IMR-90 (cell line): Measurements from ENCODE around the gene KTN1. TPM values are rescaled to one million over a fixed set of nuclear protein-coding genes. Genes with fewer than 3 reads are reported as not detected.

ENCODE experiments used
- ATAC-seq: fragments of 200-7000 bp; cut with Tn5 transposase; 2 replicates; pipeline ENCODE4 v1.9.1; 2020; ENCODE audit warnings: low read depth, mild to moderate bottlenecking, moderate library complexity
- BruUV-seq: library from RNA; stranded (reverse); fragments of 400-500 nt; replicated peaks from 2 replicates; lab custom pipeline; 2021; lab: Mats Ljungman, UMichigan
- CTCF ChIA-PET: fragments of 300-600 bp; formaldehyde crosslinking; extraction: SDS; loops from one replicate; lab custom pipeline; 2021; ENCODE audit warnings: antibody characterized with exemption; lab: Yijun Ruan, JAX
- POLR2A ChIA-PET: fragments of 300-600 bp; sonication (Branson Sonifier 250); formaldehyde crosslinking; loops from one replicate; lab custom pipeline; 2022; ENCODE audit warnings: antibody characterized with exemption; ENCODE audit not compliant: unreplicated experiment; lab: Charles Lee
- DNase-seq: peaks from one replicate; pipeline ENCODE4 v3.0.0; 2013
- H2AFZ ChIP-seq: replicated peaks from 2 replicates; pipeline ENCODE3; 2013; ENCODE audit warnings: low read length, mild to moderate bottlenecking; ENCODE audit not compliant: poor library complexity
- H2AK5ac ChIP-seq: 2 replicates; pipeline ENCODE4 v1.6.1; 2013; ENCODE audit warnings: low read depth, low read length, inconsistent platforms
- H2AK9ac ChIP-seq: replicated peaks from 2 replicates; pipeline ENCODE3; 2013; ENCODE audit warnings: mild to moderate bottlenecking, low read depth, low read length, moderate library complexity; ENCODE audit not compliant: poor library complexity
- H2BK120ac ChIP-seq: 2 replicates; pipeline ENCODE4 v1.6.1; 2013; ENCODE audit warnings: low read depth, low read length, inconsistent platforms
- H2BK15ac ChIP-seq: 3 replicates; pipeline ENCODE4 v1.6.1; 2013; ENCODE audit warnings: low read depth, low read length, inconsistent platforms
- H2BK20ac ChIP-seq: 2 replicates; pipeline ENCODE4 v1.6.1; 2013; ENCODE audit warnings: low read depth, mild to moderate bottlenecking, inconsistent platforms, low read length, moderate library complexity
- H2BK5ac ChIP-seq: 2 replicates; pipeline ENCODE4 v1.6.1; 2013; ENCODE audit warnings: mild to moderate bottlenecking, low read depth, low read length, inconsistent platforms; ENCODE audit not compliant: poor library complexity, severe bottlenecking
- H3K14ac ChIP-seq: replicated peaks from 2 replicates; pipeline ENCODE4 v1.6.1; 2013; ENCODE audit warnings: low read depth, low read length, inconsistent platforms
- H3K18ac ChIP-seq: 2 replicates; pipeline ENCODE4 v1.6.1; 2013; ENCODE audit warnings: low read depth, low read length, control low read depth
- H3K23ac ChIP-seq: 2 replicates; pipeline ENCODE4 v1.6.1; 2013; ENCODE audit warnings: low read depth, low read length, inconsistent platforms
- H3K27ac ChIP-seq: 2 replicates; pipeline ENCODE4 v1.5.1; 2013; ENCODE audit warnings: mild to moderate bottlenecking, control low read depth, low read length; ENCODE audit not compliant: insufficient read depth
- H3K27me3 ChIP-seq: 2 replicates; pipeline ENCODE4 v1.6.1; 2013; ENCODE audit warnings: low read length; ENCODE audit not compliant: control insufficient read depth, insufficient read depth
- H3K36me3 ChIP-seq: 2 replicates; pipeline ENCODE4 v1.6.1; 2013; ENCODE audit warnings: low read length, mixed read lengths; ENCODE audit not compliant: control insufficient read depth, insufficient read depth
- H3K4ac ChIP-seq: 2 replicates; pipeline ENCODE4 v1.6.1; 2013; ENCODE audit warnings: low read depth, low read length, inconsistent platforms
- H3K4me1 ChIP-seq: 2 replicates; pipeline ENCODE4 v1.6.1; 2013; ENCODE audit warnings: low read length, mixed read lengths; ENCODE audit not compliant: control insufficient read depth, insufficient read depth
- H3K4me2 ChIP-seq: 2 replicates; pipeline ENCODE4 v1.6.1; 2013; ENCODE audit warnings: low read depth, mild to moderate bottlenecking, control low read depth, low read length, moderate library complexity
- H3K4me3 ChIP-seq: 2 replicates; pipeline ENCODE4 v1.5.1; 2013; ENCODE audit warnings: low read depth, mild to moderate bottlenecking, control low read depth, low read length, moderate library complexity; ENCODE audit not compliant: insufficient read depth
- H3K56ac ChIP-seq: 2 replicates; pipeline ENCODE4 v1.6.1; 2013; ENCODE audit warnings: low read length, inconsistent platforms; ENCODE audit not compliant: insufficient read depth; ENCODE audit errors: extremely low read depth
- H3K79me1 ChIP-seq, 2 experiments: 2 replicates each; pipeline ENCODE4 v1.6.1; 2013; ENCODE audit warnings: low read length in 2 of 2, inconsistent platforms in 1 of 2, low read depth in 1 of 2
- H3K9ac ChIP-seq: 2 replicates; pipeline ENCODE4 v1.6.1; 2013; ENCODE audit warnings: low read depth, low read length, control low read depth
- H3K9me1 ChIP-seq: 2 replicates; pipeline ENCODE4 v1.6.1; 2013; ENCODE audit warnings: low read length, inconsistent platforms; ENCODE audit not compliant: insufficient read depth
- H3K9me3 ChIP-seq: 2 replicates; pipeline ENCODE4 v1.6.1; 2013; ENCODE audit warnings: low read length; ENCODE audit not compliant: control insufficient read depth, insufficient read depth
- H4K20me1 ChIP-seq: 2 replicates; pipeline ENCODE4 v1.6.1; 2013; ENCODE audit warnings: low read length, inconsistent platforms; ENCODE audit not compliant: insufficient read depth
- H4K5ac ChIP-seq: 2 replicates; pipeline ENCODE4 v1.6.1; 2013; ENCODE audit warnings: mild to moderate bottlenecking, low read depth, low read length, control low read depth
- H4K8ac ChIP-seq, 2 experiments: 2 replicates each; pipeline ENCODE4 v1.6.1; 2013; ENCODE audit warnings: low read depth in 2 of 2, low read length in 2 of 2, control low read depth in 1 of 2, inconsistent platforms in 1 of 2
- H4K91ac ChIP-seq: 2 replicates; pipeline ENCODE4 v1.6.1; 2013; ENCODE audit warnings: low read depth, low read length, inconsistent platforms; ENCODE audit not compliant: insufficient read depth
- MAFK ChIP-seq: IDR thresholded peaks from 2 replicates; pipeline ENCODE4 v1.6.1; 2012; ENCODE audit warnings: low read depth, low read length, improper control_type of control experiment
- MAZ ChIP-seq: IDR thresholded peaks from 2 replicates; pipeline ENCODE4 v1.6.1; 2012; ENCODE audit warnings: low read depth, mild to moderate bottlenecking, low read length, improper control_type of control experiment, moderate library complexity, borderline replicate concordance
- NFE2L2 ChIP-seq: fragments of 150-350 bp; IDR thresholded peaks from 2 replicates; pipeline ENCODE4 v1.6.1; 2016; ENCODE audit warnings: low read depth, mild to moderate bottlenecking, low read length
- RFX5 ChIP-seq: IDR thresholded peaks from 2 replicates; pipeline ENCODE4 v1.8.0; 2012; ENCODE audit warnings: low read depth, mild to moderate bottlenecking, low read length, moderate library complexity
- SMC3 ChIP-seq: fragments of 150-350 bp; IDR thresholded peaks from 2 replicates; pipeline ENCODE4 v1.6.1; 2016; ENCODE audit warnings: low read depth, mild to moderate bottlenecking, antibody characterized with exemption, low read length, moderate library complexity
- WGBS, 2 experiments: methylation state at CpG; one replicate each; pipeline versions ENCODE4 v1.1.5 to v1.1.7; 2013; ENCODE audit warnings: missing lambda C conversion rate in 2 of 2; ENCODE audit not compliant: insufficient read length in 1 of 2; ENCODE audit errors: extremely low coverage in 2 of 2; 5-methylcytosine and 5-hydroxymethylcytosine counted together
- dilution Hi-C: fragments of 300-500 bp; cut with HindIII; formaldehyde crosslinking; loops from one replicate; pipeline ENCODE4 v1.14.3; 2018; ENCODE audit warnings: low sequenced_read_pairs; ENCODE audit not compliant: unreplicated experiment
- in situ Hi-C: fragments of 300-500 bp; cut with MboI; formaldehyde crosslinking; loops from 3 replicates; pipeline ENCODE4 v1.14.3; 2019; ENCODE audit warnings: low sequenced_read_pairs, inconsistent platforms, mixed read lengths
- intact Hi-C: fragments of 100-400 bp; cut with micrococcal nuclease; formaldehyde crosslinking; loops from 2 replicates; pipeline ENCODE4 v1.10.0; 2022
- polyA plus RNA-seq, 3 experiments: library from polyadenylated mRNA; depleted of rRNA; stranded (reverse); fragments of >200 nt; gene quantifications; 2 replicates each; pipeline ENCODE4 v1.2.3, GENCODE V29; 2012; ENCODE audit warnings: low replicate concordance in 1 of 3
- total RNA-seq: library from RNA; depleted of rRNA; stranded (reverse); fragments of >200 nt; gene quantifications from 2 replicates; pipeline ENCODE4 v1.2.3, GENCODE V29; 2012

KTN1 gene
- total and polyA plus RNA-seq, 2 of the 4 experiments (the other 2 are of a cell fraction): 42.1 to 57.2 TPM

DNA sequence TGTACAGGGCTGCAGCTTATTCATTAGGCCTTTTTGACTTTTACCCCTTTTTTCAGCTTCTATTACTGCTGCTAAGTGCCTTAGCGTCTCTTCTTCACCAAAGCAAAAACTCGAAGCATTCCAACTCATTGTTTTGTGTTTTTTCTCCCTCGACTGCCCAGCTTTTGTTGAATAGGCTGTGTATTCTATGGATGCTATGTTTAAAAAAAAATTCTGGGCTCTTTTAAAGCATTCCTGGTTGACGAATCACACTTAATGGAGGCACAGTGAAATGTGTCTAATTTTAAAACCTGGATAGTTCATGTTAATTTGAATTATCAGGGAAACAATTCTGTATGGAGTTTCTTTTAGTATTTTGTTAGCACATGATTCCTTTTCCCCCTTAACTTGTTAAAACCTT is 29.7 kb downstream of the KTN1 start:
- POLR2A ChIA-PET: no interaction called here
- ATAC-seq: peak; percentile 81

More for the DNA sequence above, 29.7 kb downstream of the KTN1 start:
- H3K79me1 ChIP-seq: peaks cover 41 to 65% of the 10 kb centered on the region in 2 experiments
- WGBS, 2 experiments: no CpG with 5 or more reads among the region's 4 CpGs
- BruUV-seq: no TSS peak
- H4K8ac ChIP-seq: no peak overlapping the region
- no peak overlapping the region for H2BK20ac ChIP-seq
- H3K9me1 ChIP-seq: peaks cover 7% of the 10 kb centered on the region
- no peak overlapping the region for H3K4ac ChIP-seq
- H3K23ac ChIP-seq: peak overlapping the region; percentile 45; the same call in 1 of the 2 replicates
- H2BK15ac ChIP-seq: 0 out of 3 replicates have a peak overlapping the region, but pooled peaks have one; percentile 12
- TF ChIP-seq MAZ (no peak), MAFK (no peak), SMC3 (no peak), RFX5 (no peak), NFE2L2 (no peak)
- H4K5ac ChIP-seq: no peak overlapping the region
- H3K9me3 ChIP-seq: no peaks in the 10 kb centered on the region
- no peak overlapping the region for H3K56ac ChIP-seq
- peaks cover 5% of the 10 kb centered on the region; the same call in 1 of the 2 replicates for H3K36me3 ChIP-seq
- H2BK120ac ChIP-seq: no peak overlapping the region
- no peak overlapping the region for H3K27ac ChIP-seq
- H2BK5ac ChIP-seq: peak overlapping the region; percentile 7
- H4K20me1 ChIP-seq: peaks cover 31% of the 10 kb centered on the region
- H3K14ac ChIP-seq: no peak overlapping the region
- no peak overlapping the region for H3K18ac ChIP-seq
- intact Hi-C loops (loop anchor here (5.0 kb wide), 1 partner anchor 43 kb away; no protein-coding TSS in a partner anchor), dilution Hi-C loops (no loop called here), in situ Hi-C loops (no loop called here)
- DNase-seq: peak; percentile 61
- no peak overlapping the region for H3K4me3 ChIP-seq
- peaks cover 12% of the 10 kb centered on the region for H3K4me1 ChIP-seq
- H2AK9ac ChIP-seq: no peak overlapping the region
- H3K27me3 ChIP-seq: no peaks in the 10 kb centered on the region
- no peak overlapping the region for H3K9ac ChIP-seq
- no peak overlapping the region for H2AK5ac ChIP-seq
- H4K91ac ChIP-seq: no peak overlapping the region
- CTCF ChIA-PET: interaction anchor here (1.0 kb wide), 1 partner anchor 28 kb away, joined by 3 read pairs; no protein-coding TSS in a partner anchor
- peak overlapping the region; percentile 71; the same call in 1 of the 2 replicates for H3K4me2 ChIP-seq
- H2AFZ ChIP-seq: no peak overlapping the region
